NCI-H1417 (cell line): ENCODE data around the gene LUZP2.

Source experiments
- DNase-seq, 3 experiments: peaks; one replicate each; lab custom pipeline; 2025; lab: John Stamatoyannopoulos, UW

The LUZP2 gene

DNA sequence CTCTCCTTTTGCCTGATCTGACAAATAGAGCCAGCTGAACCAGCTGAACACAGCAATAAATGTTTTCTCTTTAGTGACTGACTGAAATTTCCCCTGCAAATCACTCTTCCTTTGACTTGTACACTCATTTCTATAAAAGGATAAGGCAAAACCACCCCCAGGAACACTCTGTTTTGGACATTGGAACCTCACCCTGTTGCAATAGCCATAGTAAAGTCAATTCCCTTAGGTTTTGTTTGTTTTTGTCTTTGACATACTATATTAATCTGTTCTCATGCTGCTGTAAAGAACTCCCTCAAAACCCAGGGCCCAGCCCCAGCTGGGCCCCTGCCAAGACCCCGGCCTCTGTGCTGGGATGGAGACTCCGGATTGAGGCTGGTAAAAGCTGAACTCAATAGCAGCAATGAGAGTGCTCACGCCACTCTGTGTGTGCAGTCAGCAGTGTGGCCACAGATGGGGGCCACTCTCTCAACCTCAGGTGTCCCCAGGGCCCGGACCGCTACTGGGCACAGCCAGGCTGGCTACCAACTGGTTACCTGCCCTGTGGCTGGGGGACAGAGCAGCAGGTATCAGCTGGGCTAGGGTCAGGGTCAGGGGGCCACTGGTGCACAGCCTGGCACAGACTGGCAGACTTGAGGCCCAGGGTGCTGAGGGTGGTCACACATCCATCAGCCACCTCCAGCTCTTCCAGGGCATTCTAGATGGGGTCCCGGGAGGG, 597.4 kb downstream of the LUZP2 start:
- no peak for DNase-seq

DNA sequence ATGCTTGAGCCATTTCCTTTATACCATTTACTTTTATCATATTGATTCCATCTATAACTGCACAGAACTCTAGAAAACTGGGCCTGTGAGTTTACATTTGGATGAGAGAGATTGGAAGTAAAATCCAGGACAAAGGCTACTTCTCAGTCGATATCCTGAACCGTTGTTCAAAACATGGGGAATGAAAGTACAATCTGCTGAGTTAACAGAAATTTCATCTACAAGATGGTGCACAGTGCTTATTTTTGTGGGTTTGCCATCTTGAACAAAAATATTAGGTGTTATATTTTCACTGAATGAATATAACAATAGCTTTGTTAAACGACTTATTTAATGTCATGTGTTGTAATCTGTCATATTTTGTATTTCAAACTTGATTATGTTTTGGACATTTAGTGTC, 622.6 kb downstream of the LUZP2 start:
- no peak for DNase-seq
